ENCODE data around the gene SETD2.
"Not testable (repeated sequence)": the region's sequence is repeated elsewhere in the genome, so short reads cannot be mapped to it uniquely, and the experiment has no call there.

SETD2 gene

GRCh38 chr3:47164007-47164881, at the start of gene SETD2:
Gene SETD2 (minus strand): TSS chr3:47164113. CDS start chr3:47163924, 189 bp downstream.
- DNase-seq (ENCODE audit: low read depth in 2 of 2), result peak; percentile 68 to 83

- DNase-seq (ENCODE audit: low read depth in 2 of 2), result no peak
These were observed 47.0 kb upstream of the SETD2 start for GRCh38 chr3:47210863-47211405.

DNA sequence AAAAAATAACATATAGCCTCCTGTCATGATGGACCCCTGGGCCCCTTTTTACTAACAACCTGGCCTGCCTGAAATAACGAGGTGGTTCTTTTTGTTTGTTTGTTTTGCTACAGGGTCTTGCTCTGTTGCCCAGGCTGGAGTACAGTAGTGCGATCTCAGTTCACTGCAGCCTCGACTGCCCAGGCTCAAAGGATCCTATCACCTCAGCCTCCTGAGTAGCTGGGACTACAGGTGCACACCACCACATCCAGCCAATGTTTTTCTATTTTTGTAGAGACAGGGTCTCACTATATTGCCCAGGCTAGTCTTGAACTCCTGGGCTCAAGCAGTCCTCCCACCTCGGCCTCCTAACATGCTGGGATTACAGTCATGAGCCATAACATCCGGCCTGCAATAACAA, 42.1 kb upstream of the SETD2 start:
- not testable (repeated sequence) for DNase-seq (ENCODE audit: low read depth in 2 of 2)

DNA sequence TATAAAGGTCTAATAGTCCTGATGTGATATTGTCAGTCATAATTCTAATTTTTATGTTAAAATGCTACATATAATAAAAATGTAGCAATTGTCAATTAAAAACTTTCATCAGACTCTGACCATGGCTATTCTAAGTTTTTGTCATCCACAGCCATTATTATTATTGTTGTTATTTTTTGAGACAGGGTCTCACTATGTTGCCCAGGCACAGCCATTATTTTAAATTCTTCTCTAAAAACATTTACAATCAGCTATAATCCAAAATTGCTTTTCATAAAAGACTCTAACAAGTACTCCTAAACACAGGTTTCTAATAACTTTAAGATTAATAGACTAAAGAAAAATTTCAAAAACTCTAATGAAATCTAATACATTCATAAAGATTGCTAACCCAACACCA, 41.0 kb upstream of the SETD2 start:
- DNase-seq (ENCODE audit: low read depth in 2 of 2), result no peak

DNA sequence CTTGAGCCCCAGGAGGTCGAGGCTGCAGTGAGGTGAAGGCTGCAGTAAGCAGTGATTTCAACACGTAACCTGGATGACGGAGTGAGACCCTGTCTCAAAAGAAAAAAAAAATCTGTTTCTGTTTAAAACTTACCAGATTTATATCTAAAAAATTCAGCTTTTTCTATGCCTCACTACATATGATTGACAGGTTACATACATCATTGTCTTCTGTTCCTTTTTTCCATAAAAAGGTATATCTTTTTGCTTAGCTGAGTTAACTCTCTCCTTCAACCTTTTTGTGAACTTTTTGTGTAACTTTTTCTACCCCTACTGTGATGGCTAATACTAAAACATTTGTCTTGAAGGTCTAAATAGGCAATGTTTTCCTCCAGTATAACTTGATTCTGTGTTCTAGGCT, 38.6 kb upstream of the SETD2 start:
- DNase-seq (ENCODE audit: low read depth in 2 of 2), result no peak

GRCh38 chr3:47197287-47197686, 33.4 kb upstream of the SETD2 start:
- no peak for DNase-seq (ENCODE audit: low read depth in 2 of 2)

DNA sequence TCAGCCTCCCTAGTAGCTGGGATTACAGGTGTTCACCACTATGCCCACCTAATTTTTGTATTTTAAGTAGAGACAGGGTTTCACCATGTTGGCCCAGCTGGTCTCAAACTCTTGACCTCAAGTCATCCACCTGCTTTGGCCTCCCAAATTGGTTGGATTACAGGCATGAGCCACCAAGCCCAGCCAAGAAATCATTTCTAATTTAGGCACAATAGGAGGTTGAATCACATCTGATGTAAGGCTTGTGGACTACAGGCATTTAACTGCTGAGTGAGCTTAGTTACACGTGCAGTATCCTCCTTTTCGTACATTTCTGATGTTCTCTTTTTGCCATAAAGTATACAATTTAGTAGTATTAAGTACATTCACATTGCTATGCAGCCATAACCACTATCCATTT, 31.1 kb upstream of the SETD2 start:
- no peak for DNase-seq (ENCODE audit: low read depth in 2 of 2)

DNA sequence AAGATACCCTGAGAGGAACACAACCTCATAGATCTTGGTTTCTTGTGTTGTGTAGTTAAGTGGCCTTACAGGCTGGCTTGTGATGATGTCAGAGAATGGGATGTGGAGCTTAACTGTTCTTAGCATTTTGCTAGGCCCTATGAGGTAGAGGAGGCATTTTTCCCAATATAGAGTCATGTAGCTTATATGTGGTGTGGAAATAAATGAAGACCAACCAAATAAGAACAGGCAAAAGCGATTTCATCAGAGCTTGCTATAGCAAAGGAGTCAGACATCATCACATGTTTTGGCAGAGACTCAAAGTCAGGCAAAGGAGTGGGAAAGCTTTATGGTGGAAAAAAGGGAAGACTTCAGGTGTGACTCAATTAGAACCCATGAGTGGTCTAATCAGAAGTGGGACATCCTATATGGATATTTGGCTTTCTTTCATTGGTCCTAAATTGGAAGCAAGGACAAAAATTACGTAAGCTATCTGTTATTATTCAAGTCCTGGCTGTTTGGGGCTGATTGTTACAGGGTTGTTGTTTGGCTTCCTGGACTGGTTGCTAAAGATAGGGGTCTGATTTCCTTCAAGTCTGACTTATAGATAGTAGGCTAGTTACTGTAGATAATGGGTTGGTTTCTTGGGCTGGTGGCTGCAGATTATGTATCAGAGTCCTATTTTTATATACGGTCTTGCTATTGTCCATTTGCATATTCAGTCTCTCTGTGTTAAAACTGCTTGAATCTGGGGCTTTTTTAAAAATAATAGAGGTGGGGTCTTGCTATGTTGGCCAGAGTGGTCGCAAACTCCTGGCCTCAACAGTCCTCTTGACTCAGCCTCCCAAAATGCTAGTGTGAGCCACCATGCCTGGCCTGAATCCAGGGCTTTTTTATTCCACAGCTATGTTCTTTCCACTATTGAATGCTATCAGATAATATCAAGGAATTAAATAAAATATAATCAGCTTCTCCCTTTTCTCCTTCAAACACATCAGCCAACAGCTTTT, 30.3 kb upstream of the SETD2 start:
- no peak for DNase-seq (ENCODE audit: low read depth in 2 of 2)

DNA sequence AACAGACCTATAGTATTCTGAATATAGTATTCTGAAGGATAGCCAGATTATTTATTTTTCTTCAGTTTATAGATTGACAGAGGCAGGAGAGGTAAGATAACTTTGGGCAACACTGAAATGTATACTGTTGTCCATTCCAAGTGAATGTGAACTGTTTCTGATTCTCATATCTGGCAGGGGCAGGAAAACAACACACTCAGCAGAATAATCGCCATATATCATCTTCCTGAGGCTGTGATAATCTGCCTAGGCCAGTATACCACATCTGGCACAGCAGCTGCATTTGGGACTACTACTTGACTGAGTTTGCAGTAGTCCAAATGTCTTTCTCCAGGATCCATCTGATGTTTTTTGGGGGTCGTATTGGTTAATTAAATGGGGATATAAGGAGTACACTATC, 22.4 kb upstream of the SETD2 start:
- no peak for DNase-seq (ENCODE audit: low read depth in 2 of 2)

- not testable (repeated sequence) for DNase-seq (ENCODE audit: low read depth in 2 of 2)
These were observed 17.8 kb upstream of the SETD2 start for GRCh38 chr3:47181685-47182084.

DNA sequence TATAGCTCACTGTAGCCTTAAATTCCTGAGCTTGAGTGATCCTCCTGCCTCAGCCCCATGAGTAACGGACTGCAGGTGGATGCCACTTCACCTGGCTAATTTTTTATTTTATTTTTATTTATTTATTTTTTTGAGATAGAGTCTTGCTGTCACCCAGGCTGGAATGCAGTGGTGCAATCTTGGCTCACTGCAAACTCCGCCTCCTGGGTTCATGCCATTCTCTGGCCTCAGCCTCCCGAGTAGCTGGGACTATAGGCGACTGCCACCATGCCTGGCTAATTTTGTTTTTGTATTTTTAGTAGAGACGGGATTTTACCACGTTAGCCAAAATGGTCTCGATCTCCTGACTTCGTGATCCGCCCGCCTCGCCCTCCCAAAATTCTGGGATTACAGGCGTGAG, 16.1 kb upstream of the SETD2 start:
- DNase-seq (ENCODE audit: low read depth in 2 of 2), result not testable (repeated sequence)

DNA sequence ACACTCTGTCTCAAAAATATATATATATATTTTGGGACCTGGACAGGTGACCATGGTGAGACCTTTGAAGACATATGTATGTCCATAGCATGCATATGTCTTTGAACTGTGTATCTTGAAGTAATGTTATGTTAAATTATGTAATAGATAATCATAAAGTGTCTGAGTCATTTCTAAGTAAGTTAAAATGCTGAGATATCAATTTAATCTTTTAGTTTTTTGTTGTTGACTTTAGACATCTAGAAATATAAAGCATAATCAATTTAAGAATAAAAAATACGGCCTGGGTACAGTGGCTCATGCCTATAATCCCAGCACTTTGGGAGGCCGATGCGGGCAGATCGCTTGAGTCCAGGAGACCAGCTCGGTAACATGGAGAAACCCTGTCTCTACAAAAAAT, 12.7 kb upstream of the SETD2 start:
- DNase-seq (ENCODE audit: low read depth in 2 of 2), result no peak

DNA sequence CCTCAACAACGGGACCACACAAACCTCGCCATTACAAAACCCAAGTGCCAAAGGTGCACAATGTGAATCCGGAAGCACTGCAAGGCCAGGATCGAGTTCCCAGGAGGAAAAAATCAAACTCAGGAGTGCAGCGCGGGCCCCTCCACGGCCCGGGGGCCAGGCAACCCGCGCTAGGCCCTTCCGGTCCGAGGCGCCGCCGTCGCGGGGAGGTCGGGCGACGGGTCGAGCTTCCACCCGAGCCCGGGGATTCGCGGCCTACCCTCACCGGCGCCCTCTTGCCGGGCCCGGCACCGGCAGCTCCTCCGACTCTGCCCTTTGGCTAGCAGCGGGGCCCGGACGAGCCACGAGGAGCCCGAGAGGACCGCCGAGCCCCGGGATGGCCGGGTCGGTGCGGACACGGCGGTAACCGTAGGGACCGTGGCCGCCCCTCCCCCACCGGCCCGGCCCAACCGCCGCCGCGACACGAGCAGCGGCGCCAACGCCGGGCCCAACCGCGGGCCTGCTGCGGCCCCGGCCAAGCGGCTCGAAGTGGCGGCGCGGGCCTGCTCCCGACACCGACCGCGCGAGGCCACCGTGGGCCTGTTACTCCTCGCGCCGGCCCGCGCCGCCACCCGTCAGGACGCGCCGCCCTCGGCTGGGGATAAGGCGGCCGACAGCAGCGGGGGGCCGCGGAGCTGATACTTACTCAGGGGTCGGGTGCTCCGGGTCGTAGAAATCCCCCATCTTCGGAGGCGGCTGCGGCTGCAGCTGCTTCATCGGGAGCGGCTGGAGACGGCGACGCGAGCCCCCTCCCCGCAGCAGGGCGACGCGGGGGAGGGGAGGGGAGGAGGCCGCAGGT, 525 bp downstream of the SETD2 start:
- DNase-seq (ENCODE audit: low read depth in 2 of 2), result peak in 1 of 2 donors; percentile 46

DNA sequence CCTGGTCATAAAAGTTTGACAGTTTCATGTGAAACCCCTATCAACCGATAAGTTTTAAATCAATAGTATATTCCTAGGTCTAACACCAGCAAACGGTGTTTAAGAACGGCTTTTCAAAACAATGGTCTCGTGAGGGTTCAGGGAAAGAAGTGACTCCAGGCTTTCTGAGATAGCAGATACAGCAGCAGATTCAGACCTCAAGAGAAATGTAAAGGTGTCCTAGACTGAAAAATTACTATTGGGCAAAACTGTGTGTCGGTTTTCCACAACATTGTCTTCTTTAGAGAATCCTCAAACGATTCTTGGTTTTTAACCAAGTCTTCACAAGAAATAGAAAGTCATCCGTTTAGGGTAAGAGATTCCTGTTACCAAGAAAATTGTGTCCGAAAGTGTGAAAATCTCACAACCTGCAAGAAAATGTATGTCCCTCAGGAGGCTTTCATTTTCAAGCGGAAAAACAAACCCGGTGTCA, 1.2 kb downstream of the SETD2 start:
- no peak for DNase-seq (ENCODE audit: low read depth in 2 of 2)

DNA sequence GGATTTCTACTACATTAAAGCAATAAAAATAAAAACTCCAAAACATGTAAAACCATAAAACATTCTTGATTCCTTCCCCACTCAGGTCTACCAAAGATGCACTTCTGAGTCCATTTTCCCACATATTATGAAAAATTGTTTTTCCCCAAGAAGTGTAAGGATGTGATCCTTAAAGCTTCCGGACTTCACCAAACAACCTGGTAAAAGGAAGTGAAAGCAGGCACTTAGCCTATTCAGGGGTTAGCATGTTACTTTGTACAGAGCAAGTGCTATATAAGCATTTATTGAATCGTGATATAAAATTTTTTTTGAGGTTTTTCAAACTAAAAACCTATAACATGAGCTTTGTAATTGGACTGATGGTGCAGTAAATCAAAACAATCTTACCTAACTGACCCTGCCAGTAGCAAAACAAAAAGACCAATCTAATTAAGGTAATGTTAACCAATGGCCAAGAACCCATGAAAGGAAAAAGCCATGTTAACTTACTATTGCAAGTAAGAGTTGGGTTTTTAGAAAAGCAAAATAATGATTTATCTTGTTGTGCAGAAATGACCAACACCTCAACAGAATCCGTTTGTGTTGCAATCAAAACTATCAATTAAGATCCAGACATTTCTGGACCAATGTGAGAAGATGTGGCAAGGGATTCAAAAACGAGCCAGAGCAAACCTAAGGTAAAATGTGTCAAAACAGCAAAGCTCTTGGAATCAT, 1.8 kb downstream of the SETD2 start:
- DNase-seq (ENCODE audit: low read depth in 2 of 2), result no peak

GRCh38 chr3:47159820-47160219, 4.1 kb downstream of the SETD2 start:
- DNase-seq (ENCODE audit: low read depth in 2 of 2), result no peak

GRCh38 chr3:47158208-47158607, 5.7 kb downstream of the SETD2 start:
- no peak for DNase-seq (ENCODE audit: low read depth in 2 of 2)

DNA sequence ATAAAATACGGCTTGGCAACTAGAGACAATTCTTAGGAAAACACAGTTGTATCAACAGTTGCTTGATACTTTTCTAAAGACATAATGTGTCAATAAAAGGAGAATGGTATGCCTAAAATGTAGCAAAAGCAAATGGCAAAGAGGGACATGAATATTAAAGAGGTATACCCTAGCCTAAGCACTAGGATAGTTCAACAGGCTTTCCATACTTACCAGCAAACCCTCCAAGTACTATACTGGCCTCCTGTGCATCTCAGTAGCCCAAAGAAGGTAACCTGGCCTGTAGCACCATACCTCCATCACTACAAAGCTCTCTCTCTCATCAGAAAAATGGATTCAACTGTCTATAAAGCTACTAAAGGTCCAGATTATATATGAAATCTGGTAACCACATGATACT, 7.5 kb downstream of the SETD2 start:
- DNase-seq (ENCODE audit: low read depth in 2 of 2), result no peak

DNA sequence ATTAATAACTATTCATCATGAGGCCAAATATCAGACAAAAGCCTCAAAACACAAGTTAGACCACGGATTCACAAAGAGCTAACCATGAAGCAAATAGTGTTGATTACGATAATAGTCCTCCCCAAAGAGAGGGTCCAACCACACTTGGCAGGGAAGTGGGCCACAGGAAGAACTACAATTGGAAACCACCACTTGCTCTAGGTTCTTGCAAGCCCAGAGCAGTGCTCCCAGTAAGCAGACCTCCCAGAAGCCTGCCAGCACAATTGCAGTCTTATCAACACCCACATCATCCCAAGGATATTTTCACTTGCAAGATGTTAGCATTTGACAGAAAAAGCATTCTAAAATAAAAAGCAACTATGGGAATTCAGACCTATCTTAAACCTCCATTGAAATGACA, 11.3 kb downstream of the SETD2 start:
- DNase-seq (ENCODE audit: low read depth in 2 of 2), result no peak

DNA sequence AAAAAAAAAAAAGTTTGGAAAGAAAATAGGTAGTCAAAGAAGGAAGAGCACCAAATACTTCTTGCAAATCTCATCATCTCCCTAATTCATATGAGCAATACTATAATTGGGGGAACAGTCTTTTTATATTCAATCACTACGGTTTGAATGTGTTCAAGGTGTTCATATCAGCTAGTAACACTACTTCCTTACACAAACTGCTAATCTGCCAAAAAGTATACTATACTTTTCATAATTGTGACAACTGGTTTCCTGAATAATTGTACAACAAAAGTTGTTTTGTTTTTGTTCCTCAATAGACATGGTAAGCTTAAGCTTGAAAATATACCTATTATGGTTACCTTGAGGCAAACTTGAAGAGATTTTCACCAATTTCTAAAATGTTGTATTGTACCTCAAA, 12.1 kb downstream of the SETD2 start:
- DNase-seq (ENCODE audit: low read depth in 2 of 2), result no peak

All from stimulated activated CD8-positive, alpha-beta memory T cell treated with anti-CD3 and anti-CD28 coated beads, Interleukin-7, amount 100 ng/mL, for 4 hours (primary cell).